ENCODE results near the gene MRPS6.

The MRPS6 gene

GRCh38 chr21:34073032-34073748 is at the start of gene MRPS6, which contains the start of gene SLC5A3:
Gene MRPS6, plus strand, starts transcription at chr21:34073578. Its CDS starts 123 bp downstream, at chr21:34073701.
Gene SLC5A3, plus strand, starts transcription at chr21:34073578. Its CDS starts 21,621 bp downstream, at chr21:34095199.
- Histone ChIP-seq H3K4me2 (ENCODE audit: insufficient read depth, low read length) (peak within 1 kb of the TSS; percentile 95), H3K36me3 (ENCODE audit: insufficient read depth, low read length) (peaks cover 30% of the 10 kb centered on the region), H4K20me1 (ENCODE audit: insufficient read depth, low read length) (peaks cover 26% of the 10 kb centered on the region; the same call in 1 of the 2 replicates), H2AFZ (ENCODE audit: low read depth, low read length) (peak within 1 kb of the TSS; percentile 78), H3K27me3 (ENCODE audit: insufficient read depth, low read length, poor library complexity) (no peaks in the 10 kb centered on the region), H3K4me3 (ENCODE audit: low read depth in 1 of 2, low read length in 2 of 2) (peak within 1 kb of the TSS; percentile 92 to 94), H3K27ac (ENCODE audit: low read length) (peak within 1 kb of the TSS; percentile 89), H3K4me1 (ENCODE audit: insufficient read depth, low read length) (peaks cover 49% of the 10 kb centered on the region), H3K9me3 (ENCODE audit: insufficient read depth, low read length, severe bottlenecking) (no peaks in the 10 kb centered on the region), H3K79me2 (ENCODE audit: insufficient read depth, low read length) (peaks cover 47% of the 10 kb centered on the region), H3K9ac (ENCODE audit: low read depth, low read length) (peak within 1 kb of the TSS; percentile 89)
- ATAC-seq (ENCODE audit: insufficient read depth, low read depth) (peak; percentile 71), DNase-seq (peak; percentile 77)
- TF ChIP-seq, protein P1, sequence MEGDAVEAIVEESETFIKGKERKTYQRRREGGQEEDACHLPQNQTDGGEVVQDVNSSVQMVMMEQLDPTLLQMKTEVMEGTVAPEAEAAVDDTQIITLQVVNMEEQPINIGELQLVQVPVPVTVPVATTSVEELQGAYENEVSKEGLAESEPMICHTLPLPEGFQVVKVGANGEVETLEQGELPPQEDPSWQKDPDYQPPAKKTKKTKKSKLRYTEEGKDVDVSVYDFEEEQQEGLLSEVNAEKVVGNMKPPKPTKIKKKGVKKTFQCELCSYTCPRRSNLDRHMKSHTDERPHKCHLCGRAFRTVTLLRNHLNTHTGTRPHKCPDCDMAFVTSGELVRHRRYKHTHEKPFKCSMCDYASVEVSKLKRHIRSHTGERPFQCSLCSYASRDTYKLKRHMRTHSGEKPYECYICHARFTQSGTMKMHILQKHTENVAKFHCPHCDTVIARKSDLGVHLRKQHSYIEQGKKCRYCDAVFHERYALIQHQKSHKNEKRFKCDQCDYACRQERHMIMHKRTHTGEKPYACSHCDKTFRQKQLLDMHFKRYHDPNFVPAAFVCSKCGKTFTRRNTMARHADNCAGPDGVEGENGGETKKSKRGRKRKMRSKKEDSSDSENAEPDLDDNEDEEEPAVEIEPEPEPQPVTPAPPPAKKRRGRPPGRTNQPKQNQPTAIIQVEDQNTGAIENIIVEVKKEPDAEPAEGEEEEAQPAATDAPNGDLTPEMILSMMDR (IDR thresholded peaks at IDR 0.05; ENCODE audit: borderline replicate concordance, extremely low read depth, low read length, poor library complexity, severe bottlenecking): peak; percentile 50
- TF ChIP-seq EZH2 (IDR thresholded peaks at IDR 0.05; ENCODE audit: borderline replicate concordance, low read depth, low read length, severe bottlenecking): no peak

GRCh38 chr21:34023691-34024373 is 49.5 kb upstream of the MRPS6 start:
- ATAC-seq (ENCODE audit: insufficient read depth, low read depth) (peak; percentile 40), DNase-seq (peak; percentile 64)
- no peaks in the 10 kb centered on the region for H3K36me3 ChIP-seq (ENCODE audit: insufficient read depth, low read length)
- H3K4me1 ChIP-seq (ENCODE audit: insufficient read depth, low read length): peaks cover 71% of the 10 kb centered on the region
- no peaks in the 10 kb centered on the region for H3K79me2 ChIP-seq (ENCODE audit: insufficient read depth, low read length)
- no peaks in the 10 kb centered on the region for H3K27me3 ChIP-seq (ENCODE audit: insufficient read depth, low read length, poor library complexity)
- no peak overlapping the region for H2AFZ ChIP-seq (ENCODE audit: low read depth, low read length)
- peak overlapping the region; percentile 73 for H3K27ac ChIP-seq (ENCODE audit: low read length)
- no peak overlapping the region for H3K4me3 ChIP-seq (ENCODE audit: low read depth in 1 of 2, low read length in 2 of 2)
- H4K20me1 ChIP-seq (ENCODE audit: insufficient read depth, low read length): no peaks in the 10 kb centered on the region
- TF ChIP-seq, protein P1 (IDR thresholded peaks at IDR 0.05; ENCODE audit: borderline replicate concordance, extremely low read depth, low read length, poor library complexity, severe bottlenecking): no peak
- TF ChIP-seq EZH2 (IDR thresholded peaks at IDR 0.05; ENCODE audit: borderline replicate concordance, low read depth, low read length, severe bottlenecking): no peak
- H3K4me2 ChIP-seq (ENCODE audit: insufficient read depth, low read length): peak overlapping the region; percentile 8; the same call in 1 of the 2 replicates
- H3K9ac ChIP-seq (ENCODE audit: low read depth, low read length): no peak overlapping the region
- peaks cover 5% of the 10 kb centered on the region for H3K9me3 ChIP-seq (ENCODE audit: insufficient read depth, low read length, severe bottlenecking)

DNA sequence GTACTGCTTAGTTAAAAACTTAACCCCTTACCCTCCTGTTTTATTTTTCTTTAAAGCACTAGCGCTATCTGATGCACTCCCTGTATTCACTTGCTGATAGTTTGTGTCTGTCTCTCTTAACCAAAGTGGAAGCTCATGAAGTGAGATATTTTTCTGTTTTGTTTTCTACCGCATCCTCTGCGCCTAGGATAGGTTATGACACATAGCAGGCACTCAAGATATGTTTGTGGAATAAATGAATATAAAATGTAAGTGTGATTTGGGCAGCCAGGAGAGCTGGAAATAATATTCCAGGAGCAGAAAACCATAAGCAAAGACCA is 49.0 kb upstream of the MRPS6 start:
- no peak overlapping the region for H3K4me3 ChIP-seq (ENCODE audit: low read depth in 1 of 2, low read length in 2 of 2)
- H3K9me3 ChIP-seq (ENCODE audit: insufficient read depth, low read length, severe bottlenecking): peaks cover 5% of the 10 kb centered on the region
- no peaks in the 10 kb centered on the region for H4K20me1 ChIP-seq (ENCODE audit: insufficient read depth, low read length)
- peaks cover 66% of the 10 kb centered on the region for H3K4me1 ChIP-seq (ENCODE audit: insufficient read depth, low read length)
- H3K27me3 ChIP-seq (ENCODE audit: insufficient read depth, low read length, poor library complexity): no peaks in the 10 kb centered on the region
- no peak overlapping the region for H2AFZ ChIP-seq (ENCODE audit: low read depth, low read length)
- no peak overlapping the region for H3K4me2 ChIP-seq (ENCODE audit: insufficient read depth, low read length)
- DNase-seq: no peak
- no peaks in the 10 kb centered on the region for H3K79me2 ChIP-seq (ENCODE audit: insufficient read depth, low read length)
- H3K27ac ChIP-seq (ENCODE audit: low read length): peak overlapping the region; percentile 55
- no peak for TF ChIP-seq EZH2 (IDR thresholded peaks at IDR 0.05; ENCODE audit: borderline replicate concordance, low read depth, low read length, severe bottlenecking)
- TF ChIP-seq, protein P1 (IDR thresholded peaks at IDR 0.05; ENCODE audit: borderline replicate concordance, extremely low read depth, low read length, poor library complexity, severe bottlenecking): no peak
- H3K9ac ChIP-seq (ENCODE audit: low read depth, low read length): no peak overlapping the region
- no peaks in the 10 kb centered on the region for H3K36me3 ChIP-seq (ENCODE audit: insufficient read depth, low read length)
- no peak for ATAC-seq (ENCODE audit: insufficient read depth, low read depth)
